B cell (primary cell): Measurements from ENCODE around the gene IGF1R. TPM values are rescaled to one million over a fixed set of nuclear protein-coding genes. Genes with fewer than 3 reads are reported as not detected.

ENCODE experiments used
- ATAC-seq: fragments of 200-7000 bp; cut with Tn5 transposase; one replicate; pipeline ENCODE4 v1.10.0; 2021; ENCODE audit warnings: low read depth, mild to moderate bottlenecking, moderate number of reproducible peaks, moderate library complexity
- CTCF ChIA-PET: fragments of 350-600 bp; sonication (Branson Sonifier 250); formaldehyde crosslinking; loops from one replicate; lab custom pipeline; 2021; ENCODE audit warnings: antibody characterized with exemption, inconsistent platforms; lab: Charles Lee
- POLR2A ChIA-PET: fragments of 350-600 bp; sonication (Branson Sonifier 250); formaldehyde crosslinking; loops from one replicate; lab custom pipeline; 2021; ENCODE audit warnings: antibody characterized with exemption; lab: Charles Lee
- DNase-seq: peaks from one replicate; pipeline ENCODE4 v3.0.0; 2013
- H2AFZ ChIP-seq: 2 replicates; pipeline ENCODE4 v1.6.1; 2012; ENCODE audit warnings: mild to moderate bottlenecking, low read depth, low read length; ENCODE audit not compliant: insufficient read depth, poor library complexity, severe bottlenecking
- H3K27ac ChIP-seq, 2 donors: 1 replicate in 1 of 2; 2 replicates in 1 of 2; pipeline ENCODE4 v1.5.1; 2012 to 2013; ENCODE audit warnings: low read length in 2 of 2, mild to moderate bottlenecking in 2 of 2, moderate library complexity in 1 of 2
- H3K27me3 ChIP-seq, 4 experiments: fragments of 200-600 bp in 1 of 4; sonication (generic) in 1 of 4; replicated peaks in 1 of 4; 1 replicate in 2 of 4; 2 replicates in 2 of 4; pipeline versions ENCODE4 v1.6.1 to v1.7.0; 2013 to 2016; ENCODE audit warnings: low read length in 3 of 4, mild to moderate bottlenecking in 2 of 4, mixed read lengths in 1 of 4, moderate library complexity in 1 of 4; ENCODE audit not compliant: insufficient read depth in 4 of 4, control insufficient read depth in 3 of 4; ENCODE audit errors: control extremely low read depth in 1 of 4
- H3K36me3 ChIP-seq, 2 experiments: replicated peaks in 1 of 2; 1 replicate in 1 of 2; 2 replicates in 1 of 2; pipeline versions ENCODE4 v1.6.1 to v1.7.1; 2013; ENCODE audit warnings: low read length in 1 of 2; ENCODE audit not compliant: insufficient read depth in 2 of 2, control insufficient read depth in 1 of 2; ENCODE audit errors: control extremely low read depth in 1 of 2, extremely low read depth in 1 of 2
- H3K4me1 ChIP-seq, 2 donors: fragments of 200-600 bp in 1 of 2; sonication (generic) in 1 of 2; 1 replicate in 1 of 2; 2 replicates in 1 of 2; pipeline versions ENCODE4 v1.5.1 to v1.6.1; 2013 to 2017; ENCODE audit warnings: low read length in 2 of 2; ENCODE audit not compliant: control insufficient read depth in 2 of 2, insufficient read depth in 2 of 2
- H3K4me2 ChIP-seq: replicated peaks from 2 replicates; pipeline ENCODE3; 2012; ENCODE audit warnings: mild to moderate bottlenecking, low read depth, low read length; ENCODE audit not compliant: poor library complexity, severe bottlenecking
- H3K4me3 ChIP-seq, 5 experiments: fragments of 200-600 bp in 1 of 5; sonication (generic) in 1 of 5; 1 replicate in 3 of 5; 2 replicates in 2 of 5; pipeline versions ENCODE4 v1.5.1 to v1.7.0; 2011 to 2016; ENCODE audit warnings: low read length in 4 of 5, mild to moderate bottlenecking in 4 of 5, low read depth in 2 of 5, control low read depth in 1 of 5, moderate library complexity in 1 of 5; ENCODE audit not compliant: insufficient read depth in 1 of 5; ENCODE audit errors: control extremely low read depth in 1 of 5, extremely low read depth in 1 of 5
- H3K79me2 ChIP-seq: fragments of 200-600 bp; sonication (generic); one replicate; pipeline ENCODE4 v1.6.0; 2016; ENCODE audit warnings: low read length; ENCODE audit not compliant: control insufficient read depth, insufficient read depth
- H3K9ac ChIP-seq: fragments of 200-600 bp; sonication (generic); 2 replicates; pipeline ENCODE4 v1.6.1; 2017; ENCODE audit warnings: mild to moderate bottlenecking, low read length, moderate library complexity
- H3K9me3 ChIP-seq, 3 donors: one replicate each; pipeline versions ENCODE4 v1.6.1 to v1.7.1; 2013; ENCODE audit warnings: low read length in 2 of 3; ENCODE audit not compliant: control insufficient read depth in 2 of 3, insufficient read depth in 1 of 3; ENCODE audit errors: control extremely low read depth in 1 of 3
- H4K20me1 ChIP-seq: 2 replicates; pipeline ENCODE4 v1.6.0; 2012; ENCODE audit warnings: mild to moderate bottlenecking, low read length; ENCODE audit not compliant: insufficient read depth, control insufficient read depth, poor library complexity, severe bottlenecking
- H3K27ac Mint-ChIP-seq: one replicate; pipeline ENCODE4 v1.8.0; 2021; ENCODE audit warnings: mixed read lengths
- H3K27me3 Mint-ChIP-seq: one replicate; pipeline ENCODE4 v1.8.0; 2021; ENCODE audit warnings: mixed read lengths
- H3K4me1 Mint-ChIP-seq: one replicate; pipeline ENCODE4 v1.8.0; 2021; ENCODE audit warnings: mixed read lengths
- H3K4me3 Mint-ChIP-seq: one replicate; pipeline ENCODE4 v1.8.0; 2021; ENCODE audit warnings: mixed read lengths
- H3K9me3 Mint-ChIP-seq: one replicate; pipeline ENCODE4 v1.8.0; 2022; ENCODE audit warnings: mixed read lengths; ENCODE audit not compliant: insufficient read depth
- EZH2 ChIP-seq: IDR thresholded peaks from 2 replicates; pipeline ENCODE4 v1.6.1; 2012; ENCODE audit warnings: borderline replicate concordance, low read depth, mild to moderate bottlenecking, moderate library complexity, low read length; ENCODE audit not compliant: insufficient read depth, poor library complexity, severe bottlenecking
- WGBS: methylation state at CpG from one replicate; pipeline ENCODE4 v1.1.5; 2013; ENCODE audit warnings: missing lambda C conversion rate; ENCODE audit not compliant: insufficient coverage; 5-methylcytosine and 5-hydroxymethylcytosine counted together
- intact Hi-C: fragments of 100-400 bp; cut with micrococcal nuclease; formaldehyde crosslinking; loops from one replicate; pipeline ENCODE4 v1.10.0; 2022
- polyA plus RNA-seq: library from polyadenylated mRNA; depleted of rRNA; stranded (reverse); fragments of >200 nt; gene quantifications from 2 replicates; pipeline ENCODE4 v1.2.3, GENCODE V29; 2012
- total RNA-seq, 2 donors: library from RNA; stranded (reverse); fragments of 120-200 nt in 1 of 2; gene quantifications; 1 replicate in 1 of 2; 2 replicates in 1 of 2; pipeline versions ENCODE4 v1.2.3 to v1.2.4, GENCODE V29; 2013 to 2022
- TF ChIP-seq, protein P1 (sequence below): fragments of 200-600 bp; IDR thresholded peaks from one replicate; pipeline ENCODE4 v1.8.0; 2022; ENCODE audit warnings: antibody characterized with exemption, mild to moderate bottlenecking

IGF1R gene
- total and polyA plus RNA-seq, 2 donors (not counting 1 experiment from before 2014, with no cell fraction given): 5.4 to 23.1 TPM

GRCh38 chr15:98673133-98673532 lies 24.8 kb downstream of the IGF1R start:
- no peak overlapping the region for H3K27ac ChIP-seq
- DNase-seq (no peak), ATAC-seq (no peak)
- no peak overlapping the region for H3K4me3 ChIP-seq
- H4K20me1 ChIP-seq: peaks cover 9% of the 10 kb centered on the region
- H3K9ac ChIP-seq: no peak overlapping the region
- H3K4me2 ChIP-seq: no peak overlapping the region
- peaks cover 4% of the 10 kb centered on the region for H3K4me1 Mint-ChIP-seq
- 88% methylated on average over 1 of the region's 4 CpGs for WGBS
- no peaks in the 10 kb centered on the region for H3K27me3 Mint-ChIP-seq
- no peaks in the 10 kb centered on the region for H3K9me3 Mint-ChIP-seq
- TF ChIP-seq EZH2: no peak
- TF ChIP-seq, protein P1, sequence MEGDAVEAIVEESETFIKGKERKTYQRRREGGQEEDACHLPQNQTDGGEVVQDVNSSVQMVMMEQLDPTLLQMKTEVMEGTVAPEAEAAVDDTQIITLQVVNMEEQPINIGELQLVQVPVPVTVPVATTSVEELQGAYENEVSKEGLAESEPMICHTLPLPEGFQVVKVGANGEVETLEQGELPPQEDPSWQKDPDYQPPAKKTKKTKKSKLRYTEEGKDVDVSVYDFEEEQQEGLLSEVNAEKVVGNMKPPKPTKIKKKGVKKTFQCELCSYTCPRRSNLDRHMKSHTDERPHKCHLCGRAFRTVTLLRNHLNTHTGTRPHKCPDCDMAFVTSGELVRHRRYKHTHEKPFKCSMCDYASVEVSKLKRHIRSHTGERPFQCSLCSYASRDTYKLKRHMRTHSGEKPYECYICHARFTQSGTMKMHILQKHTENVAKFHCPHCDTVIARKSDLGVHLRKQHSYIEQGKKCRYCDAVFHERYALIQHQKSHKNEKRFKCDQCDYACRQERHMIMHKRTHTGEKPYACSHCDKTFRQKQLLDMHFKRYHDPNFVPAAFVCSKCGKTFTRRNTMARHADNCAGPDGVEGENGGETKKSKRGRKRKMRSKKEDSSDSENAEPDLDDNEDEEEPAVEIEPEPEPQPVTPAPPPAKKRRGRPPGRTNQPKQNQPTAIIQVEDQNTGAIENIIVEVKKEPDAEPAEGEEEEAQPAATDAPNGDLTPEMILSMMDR: no peak
- H3K9me3 ChIP-seq: no peaks in the 10 kb centered on the region
- H2AFZ ChIP-seq: no peak overlapping the region
- CTCF ChIA-PET: interaction anchor here (0.8 to 1.2 kb wide), 2 partner anchors 13 to 28 kb away, joined by 3 to 4 read pairs; no protein-coding TSS in a partner anchor
- no peaks in the 10 kb centered on the region for H3K36me3 ChIP-seq
- no peaks in the 10 kb centered on the region for H3K27me3 ChIP-seq
- no peak overlapping the region for H3K27ac Mint-ChIP-seq
- peaks cover 3% of the 10 kb centered on the region for H3K79me2 ChIP-seq
- H3K4me1 ChIP-seq: no peaks in the 10 kb centered on the region
- POLR2A ChIA-PET: no interaction called here
- intact Hi-C loops: no loop called here
- H3K4me3 Mint-ChIP-seq: no peak overlapping the region

GRCh38 chr15:98674336-98674735 lies 26.0 kb downstream of the IGF1R start:
- H3K4me3 ChIP-seq: no peak overlapping the region
- H3K27ac Mint-ChIP-seq: no peak overlapping the region
- H2AFZ ChIP-seq: no peak overlapping the region
- H3K9me3 ChIP-seq: no peaks in the 10 kb centered on the region
- no peak overlapping the region for H3K4me2 ChIP-seq
- peaks cover 8% of the 10 kb centered on the region for H3K79me2 ChIP-seq
- no peak overlapping the region for H3K4me3 Mint-ChIP-seq
- DNase-seq (no peak), ATAC-seq (no peak)
- no peaks in the 10 kb centered on the region for H3K4me1 ChIP-seq
- no peaks in the 10 kb centered on the region for H3K9me3 Mint-ChIP-seq
- no peaks in the 10 kb centered on the region for H3K36me3 ChIP-seq
- peaks cover 15% of the 10 kb centered on the region for H4K20me1 ChIP-seq
- no peaks in the 10 kb centered on the region for H3K27me3 Mint-ChIP-seq
- CTCF ChIA-PET: no interaction called here
- peaks cover 4% of the 10 kb centered on the region for H3K4me1 Mint-ChIP-seq
- TF ChIP-seq EZH2: no peak
- TF ChIP-seq, protein P1: no peak
- intact Hi-C loops: no loop called here
- 91% methylated on average over 6 of the region's 9 CpGs for WGBS
- no peak overlapping the region for H3K9ac ChIP-seq
- POLR2A ChIA-PET: no interaction called here
- H3K27ac ChIP-seq: no peak overlapping the region
- no peaks in the 10 kb centered on the region for H3K27me3 ChIP-seq
